ENCODE measurements around the gene BCAR1.

Gene BCAR1

DNA sequence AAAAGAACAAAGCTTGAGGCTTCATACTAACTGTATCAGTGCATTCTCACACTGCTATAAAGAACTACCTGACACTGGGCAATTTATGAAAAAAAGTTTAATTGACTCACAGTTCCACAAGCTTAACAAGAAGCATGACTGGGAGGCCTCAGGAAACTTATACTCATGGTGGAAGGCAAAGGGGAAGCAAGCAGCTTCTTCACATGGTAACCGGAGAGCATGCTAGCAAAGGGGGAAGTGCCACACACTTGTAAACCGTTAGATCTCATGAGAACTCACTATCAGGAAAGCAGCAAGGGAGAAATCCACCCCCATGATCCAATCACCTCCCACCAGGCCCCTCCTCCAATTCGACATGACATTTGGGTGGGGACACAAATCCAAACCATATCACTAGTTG is 69.8 kb downstream of the BCAR1 start:
- no peak for DNase-seq (ENCODE audit: low read depth)
- no peak overlapping the region for H3K4me3 ChIP-seq (ENCODE audit: low read length)
- TF ChIP-seq, protein P1, sequence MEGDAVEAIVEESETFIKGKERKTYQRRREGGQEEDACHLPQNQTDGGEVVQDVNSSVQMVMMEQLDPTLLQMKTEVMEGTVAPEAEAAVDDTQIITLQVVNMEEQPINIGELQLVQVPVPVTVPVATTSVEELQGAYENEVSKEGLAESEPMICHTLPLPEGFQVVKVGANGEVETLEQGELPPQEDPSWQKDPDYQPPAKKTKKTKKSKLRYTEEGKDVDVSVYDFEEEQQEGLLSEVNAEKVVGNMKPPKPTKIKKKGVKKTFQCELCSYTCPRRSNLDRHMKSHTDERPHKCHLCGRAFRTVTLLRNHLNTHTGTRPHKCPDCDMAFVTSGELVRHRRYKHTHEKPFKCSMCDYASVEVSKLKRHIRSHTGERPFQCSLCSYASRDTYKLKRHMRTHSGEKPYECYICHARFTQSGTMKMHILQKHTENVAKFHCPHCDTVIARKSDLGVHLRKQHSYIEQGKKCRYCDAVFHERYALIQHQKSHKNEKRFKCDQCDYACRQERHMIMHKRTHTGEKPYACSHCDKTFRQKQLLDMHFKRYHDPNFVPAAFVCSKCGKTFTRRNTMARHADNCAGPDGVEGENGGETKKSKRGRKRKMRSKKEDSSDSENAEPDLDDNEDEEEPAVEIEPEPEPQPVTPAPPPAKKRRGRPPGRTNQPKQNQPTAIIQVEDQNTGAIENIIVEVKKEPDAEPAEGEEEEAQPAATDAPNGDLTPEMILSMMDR (conservative IDR thresholded peaks at IDR 0.05; ENCODE audit: low read length) = no peak

DNA sequence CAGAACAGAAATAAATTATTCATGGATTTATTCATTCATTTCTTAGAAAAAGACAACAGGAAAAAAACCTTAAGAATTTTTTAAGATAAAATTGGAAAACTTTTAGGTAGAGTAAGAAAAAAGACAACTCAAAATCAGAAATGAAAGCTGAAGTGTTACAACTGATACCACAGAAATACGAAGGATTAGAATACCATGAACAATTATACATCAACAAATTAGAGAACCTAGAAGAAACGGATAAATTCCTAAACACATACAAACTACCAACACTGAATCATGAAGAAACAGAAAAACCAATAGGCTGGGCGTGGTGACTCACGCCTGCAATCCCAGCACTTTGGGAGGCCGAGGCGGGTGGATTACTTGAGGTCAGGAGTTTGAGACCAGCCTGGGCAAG is 72.2 kb downstream of the BCAR1 start:
- H3K4me3 ChIP-seq (ENCODE audit: low read length) = no peak overlapping the region
- DNase-seq (ENCODE audit: low read depth) = no peak
- TF ChIP-seq, protein P1 (conservative IDR thresholded peaks at IDR 0.05; ENCODE audit: low read length) = no peak
